Uterus (tissue), 2 donors: ENCODE measurements around the gene SYNGR3.

ENCODE experiments used
- POLR2A ChIP-seq, 2 donors: fragments of 450-650 bp; IDR thresholded peaks; one replicate each; pipeline ENCODE4 v1.6.1; 2016; ENCODE audit warnings: antibody characterized with exemption in 2 of 2, mild to moderate bottlenecking in 1 of 2, moderate library complexity in 1 of 2
- TF ChIP-seq, protein P1 (sequence below), 4 experiments: fragments of 200-600 bp in 2 of 4; fragments of 450-650 bp in 2 of 4; sonication (generic) in 2 of 4; IDR thresholded peaks; one replicate each; pipeline ENCODE4 v1.5.1; 2016 to 2019; ENCODE audit warnings: antibody characterized with exemption in 4 of 4, mild to moderate bottlenecking in 2 of 4, moderate library complexity in 1 of 4

- TF ChIP-seq, protein P1, sequence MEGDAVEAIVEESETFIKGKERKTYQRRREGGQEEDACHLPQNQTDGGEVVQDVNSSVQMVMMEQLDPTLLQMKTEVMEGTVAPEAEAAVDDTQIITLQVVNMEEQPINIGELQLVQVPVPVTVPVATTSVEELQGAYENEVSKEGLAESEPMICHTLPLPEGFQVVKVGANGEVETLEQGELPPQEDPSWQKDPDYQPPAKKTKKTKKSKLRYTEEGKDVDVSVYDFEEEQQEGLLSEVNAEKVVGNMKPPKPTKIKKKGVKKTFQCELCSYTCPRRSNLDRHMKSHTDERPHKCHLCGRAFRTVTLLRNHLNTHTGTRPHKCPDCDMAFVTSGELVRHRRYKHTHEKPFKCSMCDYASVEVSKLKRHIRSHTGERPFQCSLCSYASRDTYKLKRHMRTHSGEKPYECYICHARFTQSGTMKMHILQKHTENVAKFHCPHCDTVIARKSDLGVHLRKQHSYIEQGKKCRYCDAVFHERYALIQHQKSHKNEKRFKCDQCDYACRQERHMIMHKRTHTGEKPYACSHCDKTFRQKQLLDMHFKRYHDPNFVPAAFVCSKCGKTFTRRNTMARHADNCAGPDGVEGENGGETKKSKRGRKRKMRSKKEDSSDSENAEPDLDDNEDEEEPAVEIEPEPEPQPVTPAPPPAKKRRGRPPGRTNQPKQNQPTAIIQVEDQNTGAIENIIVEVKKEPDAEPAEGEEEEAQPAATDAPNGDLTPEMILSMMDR (IDR thresholded peaks at IDR 0.05) = no peak
- TF ChIP-seq POLR2A (IDR thresholded peaks at IDR 0.05) = no peak
These were observed 48.8 kb downstream of the SYNGR3 start for GRCh38 chr16:2038382-2039231.
